Right lobe of liver (tissue), 4 donors: Measurements from ENCODE around the gene STON2.

Experiments used
- CTCF ChIP-seq, 4 donors: fragments of 200-600 bp in 3 of 4; fragments of 450-650 bp in 1 of 4; IDR thresholded peaks; one replicate each; pipeline versions ENCODE4 v1.5.1 to v1.8.0; 2016 to 2022; ENCODE audit warnings: antibody characterized with exemption in 4 of 4, mild to moderate bottlenecking in 2 of 4
- POLR2A ChIP-seq: fragments of 450-650 bp; IDR thresholded peaks from one replicate; pipeline ENCODE4 v1.6.1; 2017; ENCODE audit warnings: antibody characterized with exemption, mild to moderate bottlenecking
- donor health status: DM: no; HTN: no; CAD: no.
- donor health status: DM: no; HTN: no; CAD: no.
- donor health status: DM: no; HTN: yes; CAD: no.

GRCh38 chr14:81319314-81319713 lies 80.8 kb downstream of the STON2 start:
- TF ChIP-seq POLR2A (no peak), CTCF (IDR thresholded peaks at IDR 0.05) (no peak)
